ENCODE measurements around the gene ATP1B3. TPM values are rescaled to one million over a fixed set of nuclear protein-coding genes. Genes with fewer than 3 reads are reported as not detected.

Gene ATP1B3
- total and polyA plus RNA-seq, 9 of the 15 experiments (the other 6 are each of a cell fraction or from before 2014, with no cell fraction given), result 48.3 to 202 (median 123) TPM

DNA sequence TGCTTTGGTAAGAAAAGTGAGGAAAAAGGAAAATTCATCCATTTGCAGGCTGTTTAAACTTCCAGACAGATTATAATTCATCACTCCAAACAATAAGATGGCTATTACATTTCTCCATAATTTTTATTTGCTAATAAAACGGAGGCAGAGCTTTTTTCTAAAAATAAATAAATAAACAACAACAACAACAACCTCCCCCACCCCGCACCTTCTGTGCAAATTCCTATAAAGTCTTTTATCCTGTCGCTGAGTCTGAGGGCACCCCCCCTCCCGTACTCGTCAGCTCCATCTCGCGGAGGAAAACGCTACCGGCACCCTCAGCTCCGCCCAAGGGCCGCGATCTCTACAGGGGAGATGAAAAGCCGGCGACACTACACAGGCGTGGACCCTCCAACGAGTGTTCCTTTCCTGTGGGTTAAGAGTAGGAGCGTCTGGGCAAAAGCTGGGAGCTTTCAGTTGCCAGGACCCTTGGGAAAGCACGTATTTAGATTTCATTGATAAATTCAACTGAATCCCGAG, 1.0 kb upstream of the ATP1B3 start (continued):
- no peak for TF ChIP-seq NCOA2 (IDR thresholded peaks at IDR 0.05; ENCODE audit: partially characterized antibody in 2 of 2)
- no peak for TF ChIP-seq ZSCAN32 (CRISPR knock-in tag; IDR thresholded peaks at IDR 0.05)
- TF ChIP-seq KAT7 (CRISPR knock-in tag; IDR thresholded peaks at IDR 0.05; ENCODE audit: borderline replicate concordance), result no peak
- TF ChIP-seq TOE1 (IDR thresholded peaks at IDR 0.05; ENCODE audit: borderline replicate concordance), result no peak
- no peak for TF ChIP-seq TOE1 (CRISPR knock-in tag; IDR thresholded peaks at IDR 0.05; ENCODE audit: borderline replicate concordance, low read depth)
- TF ChIP-seq ATF7 (IDR thresholded peaks at IDR 0.05), result no peak
- no peak for TF ChIP-seq IFI16 (CRISPR knock-in tag; IDR thresholded peaks at IDR 0.05)
- TF ChIP-seq ZNF133 (CRISPR knock-in tag; IDR thresholded peaks at IDR 0.05), result no peak
- TF ChIP-seq RFX5 (IDR thresholded peaks at IDR 0.05; ENCODE audit: low read depth, low read length), result no peak; the same call in 1 of the 2 replicates
- TF ChIP-seq, protein P1, sequence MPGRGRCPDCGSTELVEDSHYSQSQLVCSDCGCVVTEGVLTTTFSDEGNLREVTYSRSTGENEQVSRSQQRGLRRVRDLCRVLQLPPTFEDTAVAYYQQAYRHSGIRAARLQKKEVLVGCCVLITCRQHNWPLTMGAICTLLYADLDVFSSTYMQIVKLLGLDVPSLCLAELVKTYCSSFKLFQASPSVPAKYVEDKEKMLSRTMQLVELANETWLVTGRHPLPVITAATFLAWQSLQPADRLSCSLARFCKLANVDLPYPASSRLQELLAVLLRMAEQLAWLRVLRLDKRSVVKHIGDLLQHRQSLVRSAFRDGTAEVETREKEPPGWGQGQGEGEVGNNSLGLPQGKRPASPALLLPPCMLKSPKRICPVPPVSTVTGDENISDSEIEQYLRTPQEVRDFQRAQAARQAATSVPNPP (IDR thresholded peaks at IDR 0.05; ENCODE audit: borderline replicate concordance, insufficient read depth, insufficient read length), result no peak
- no peak for TF ChIP-seq ZNF75A (CRISPR knock-in tag; IDR thresholded peaks at IDR 0.05)
- TF ChIP-seq POLR2AphosphoS2 (IDR thresholded peaks at IDR 0.05; ENCODE audit: low read length), result no peak
- TF ChIP-seq RERE (CRISPR knock-in tag; IDR thresholded peaks at IDR 0.05; ENCODE audit: borderline replicate concordance), result no peak
